Endothelial cell (in vitro differentiated cells): ENCODE measurements around the gene SLC18A3. TPM values are rescaled to one million over a fixed set of nuclear protein-coding genes. Genes with fewer than 3 reads are reported as not detected.
A peak's percentile ranks its signal among the peaks of the same experiment; 100 is the strongest.

Experiments used
- DNase-seq: peaks from one replicate; pipeline ENCODE4 v3.0.0; 2021; ENCODE audit warnings: low spot score
- H3K27ac Mint-ChIP-seq: one replicate; pipeline ENCODE4 v1.8.0; 2021; ENCODE audit warnings: mixed read lengths, inconsistent platforms; ENCODE audit not compliant: unreplicated experiment
- H3K27me3 Mint-ChIP-seq: one replicate; pipeline ENCODE4 v1.8.0; 2021; ENCODE audit warnings: mild to moderate bottlenecking, moderate library complexity, mixed read lengths, inconsistent platforms; ENCODE audit not compliant: unreplicated experiment
- H3K36me3 Mint-ChIP-seq: one replicate; pipeline ENCODE4 v1.8.0; 2021; ENCODE audit warnings: mild to moderate bottlenecking, low read depth, mixed read lengths, inconsistent platforms; ENCODE audit not compliant: unreplicated experiment
- H3K4me1 Mint-ChIP-seq: one replicate; pipeline ENCODE4 v1.8.0; 2021; ENCODE audit warnings: mild to moderate bottlenecking, mixed read lengths, inconsistent platforms; ENCODE audit not compliant: unreplicated experiment
- H3K4me3 Mint-ChIP-seq: one replicate; pipeline ENCODE4 v1.8.0; 2021; ENCODE audit warnings: mild to moderate bottlenecking, mixed read lengths, inconsistent platforms; ENCODE audit not compliant: unreplicated experiment
- H3K9me3 Mint-ChIP-seq: one replicate; pipeline ENCODE4 v1.8.0; 2021; ENCODE audit warnings: mixed read lengths, inconsistent platforms; ENCODE audit not compliant: unreplicated experiment
- CTCF ChIP-seq: fragments of 200-600 bp; sonication (generic); IDR thresholded peaks from one replicate; pipeline ENCODE4 v1.5.0; 2021; ENCODE audit warnings: antibody characterized with exemption; ENCODE audit not compliant: unreplicated experiment
- total RNA-seq: library from RNA; stranded (reverse); fragmentation: NEBNext Ultra II Directional; extraction: Animal tissue kit (Norgen Biotek cat#: 25700); gene quantifications from one replicate; pipeline ENCODE4 v1.2.1, GENCODE V29; 2021; ENCODE audit not compliant: unreplicated experiment

SLC18A3 gene
- total RNA-seq, 1 donor from 2014 or later = 0.72 TPM

- Mint-ChIP-seq H3K9me3 (no peaks in the 10 kb centered on the region), H3K4me1 (peaks cover 12% of the 10 kb centered on the region), H3K27ac (peak overlapping the region; percentile 28), H3K27me3 (peaks cover 18% of the 10 kb centered on the region), H3K4me3 (no peak overlapping the region), H3K36me3 (no peaks in the 10 kb centered on the region)
- no peak for DNase-seq
- TF ChIP-seq CTCF = no peak
These were observed 10.2 kb downstream of the SLC18A3 start for GRCh38 chr10:49620286-49620810.

- DNase-seq = no peak
- no peaks in the 10 kb centered on the region for H3K9me3 Mint-ChIP-seq
- H3K27me3 Mint-ChIP-seq = peaks cover 12% of the 10 kb centered on the region
- H3K4me1 Mint-ChIP-seq = peaks cover 12% of the 10 kb centered on the region
- TF ChIP-seq CTCF = no peak
- H3K4me3 Mint-ChIP-seq = no peak overlapping the region
- no peak overlapping the region for H3K27ac Mint-ChIP-seq
- H3K36me3 Mint-ChIP-seq = no peaks in the 10 kb centered on the region
These were observed 10.8 kb downstream of the SLC18A3 start for GRCh38 chr10:49620841-49621378.

GRCh38 chr10:49621561-49621960, 11.5 kb downstream of the SLC18A3 start:
- Mint-ChIP-seq H3K4me3 (no peak overlapping the region), H3K27ac (peak overlapping the region; percentile 11), H3K9me3 (no peaks in the 10 kb centered on the region), H3K36me3 (no peaks in the 10 kb centered on the region), H3K27me3 (peaks cover 9% of the 10 kb centered on the region), H3K4me1 (peaks cover 12% of the 10 kb centered on the region)
- DNase-seq = no peak
- TF ChIP-seq CTCF = no peak

GRCh38 chr10:49622426-49623425, 12.6 kb downstream of the SLC18A3 start:
- Mint-ChIP-seq H3K9me3 (no peaks in the 10 kb centered on the region), H3K27me3 (peaks cover 10% of the 10 kb centered on the region), H3K27ac (peak overlapping the region; percentile 44), H3K36me3 (no peaks in the 10 kb centered on the region), H3K4me1 (peaks cover 14% of the 10 kb centered on the region), H3K4me3 (no peak overlapping the region)
- TF ChIP-seq CTCF = no peak
- no peak for DNase-seq
